ENCODE measurements around the gene TARBP2.

DNA sequence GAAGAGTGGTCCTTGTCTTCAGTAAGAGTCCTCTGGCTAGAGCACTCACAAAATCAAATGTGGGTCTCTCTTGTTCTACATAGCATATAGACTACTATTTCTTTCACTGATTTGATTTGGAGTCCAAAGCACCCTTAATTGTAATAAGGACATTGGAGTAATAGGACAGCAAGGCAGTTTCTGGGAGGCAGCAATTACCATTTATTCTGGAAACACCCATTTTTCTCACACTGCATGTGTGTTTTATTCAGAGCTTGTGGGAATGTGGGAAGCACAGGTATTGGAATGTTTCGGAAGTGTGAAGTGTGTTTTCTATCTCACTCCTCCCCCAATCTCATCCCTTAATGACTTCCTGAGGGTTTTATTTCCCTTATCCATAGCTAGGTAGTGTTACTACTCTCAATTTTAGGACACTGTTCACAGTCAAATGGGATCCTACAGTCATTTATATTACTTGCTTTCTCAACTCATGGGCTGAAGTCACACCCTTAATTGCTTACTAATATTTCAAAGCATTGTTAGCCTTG, 29.0 kb upstream of the TARBP2 start:
- TF ChIP-seq, protein P1, sequence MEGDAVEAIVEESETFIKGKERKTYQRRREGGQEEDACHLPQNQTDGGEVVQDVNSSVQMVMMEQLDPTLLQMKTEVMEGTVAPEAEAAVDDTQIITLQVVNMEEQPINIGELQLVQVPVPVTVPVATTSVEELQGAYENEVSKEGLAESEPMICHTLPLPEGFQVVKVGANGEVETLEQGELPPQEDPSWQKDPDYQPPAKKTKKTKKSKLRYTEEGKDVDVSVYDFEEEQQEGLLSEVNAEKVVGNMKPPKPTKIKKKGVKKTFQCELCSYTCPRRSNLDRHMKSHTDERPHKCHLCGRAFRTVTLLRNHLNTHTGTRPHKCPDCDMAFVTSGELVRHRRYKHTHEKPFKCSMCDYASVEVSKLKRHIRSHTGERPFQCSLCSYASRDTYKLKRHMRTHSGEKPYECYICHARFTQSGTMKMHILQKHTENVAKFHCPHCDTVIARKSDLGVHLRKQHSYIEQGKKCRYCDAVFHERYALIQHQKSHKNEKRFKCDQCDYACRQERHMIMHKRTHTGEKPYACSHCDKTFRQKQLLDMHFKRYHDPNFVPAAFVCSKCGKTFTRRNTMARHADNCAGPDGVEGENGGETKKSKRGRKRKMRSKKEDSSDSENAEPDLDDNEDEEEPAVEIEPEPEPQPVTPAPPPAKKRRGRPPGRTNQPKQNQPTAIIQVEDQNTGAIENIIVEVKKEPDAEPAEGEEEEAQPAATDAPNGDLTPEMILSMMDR (IDR thresholded peaks at IDR 0.05 in 8 of 11, conservative IDR thresholded peaks at IDR 0.05 in 3 of 11) = no peak
- no peak for TF ChIP-seq POLR2A (IDR thresholded peaks at IDR 0.05)

Measured in spleen (tissue), 7 donors.